SK-N-SH (cell line): ENCODE data around the gene PLEKHM3. TPM values are rescaled to one million over a fixed set of nuclear protein-coding genes. Genes with fewer than 3 reads are reported as not detected.

Source experiments
- CTCF ChIA-PET: fragments of 300-600, 350-600 bp; formaldehyde crosslinking; extraction: SDS; loops from one replicate; lab custom pipeline; 2021; lab: Yijun Ruan, JAX
- POLR2A ChIA-PET: fragments of 350-600 bp; sonication (Branson Sonifier 250); formaldehyde crosslinking; extraction: SDS; loops from one replicate; lab custom pipeline; 2020; ENCODE audit warnings: antibody characterized with exemption, inconsistent platforms; lab: Yijun Ruan, JAX
- DNase-seq: peaks from one replicate; pipeline ENCODE4 v3.0.0; 2012
- H2AFZ ChIP-seq: fragments of 200-600 bp; sonication (generic); 2 replicates; pipeline ENCODE4 v1.8.1; 2016; ENCODE audit warnings: antibody characterized with exemption, mild to moderate bottlenecking, low read depth
- H3F3A ChIP-seq: fragments of 200-600 bp; sonication (generic); replicated peaks from 2 replicates; pipeline ENCODE3; 2016; ENCODE audit warnings: antibody characterized with exemption, mild to moderate bottlenecking; ENCODE audit not compliant: insufficient read depth
- H3K27ac ChIP-seq, 2 experiments: fragments of 200-500 bp in 1 of 2; fragments of 200-600 bp in 1 of 2; sonication (Bioruptor generic) in 1 of 2; sonication (generic), shearing (Covaris generic) in 1 of 2; 2 replicates each; pipeline versions ENCODE4 v1.5.1 to v1.6.1; 2014 to 2016; ENCODE audit warnings: low read depth in 2 of 2, inconsistent platforms in 1 of 2, low read length in 1 of 2, mild to moderate bottlenecking in 1 of 2, mixed read lengths in 1 of 2
- H3K27me3 ChIP-seq: fragments of 200-600 bp; sonication (generic), shearing (Covaris generic); 2 replicates; pipeline ENCODE4 v1.6.1; 2016; ENCODE audit warnings: mixed run types; ENCODE audit not compliant: insufficient read depth
- H3K36me3 ChIP-seq, 2 experiments: fragments of 200-500 bp in 1 of 2; fragments of 200-600 bp in 1 of 2; sonication (Bioruptor generic) in 1 of 2; sonication (generic) in 1 of 2; replicated peaks in 1 of 2; 2 replicates each; pipeline versions ENCODE3 to v1.5.1; 2014 to 2016; ENCODE audit warnings: low read length in 1 of 2, mild to moderate bottlenecking in 1 of 2; ENCODE audit not compliant: insufficient read depth in 2 of 2, control insufficient read depth in 1 of 2
- H3K4me1 ChIP-seq, 2 experiments: fragments of 200-500 bp in 1 of 2; fragments of 200-600 bp in 1 of 2; sonication (Bioruptor generic) in 1 of 2; sonication (generic), shearing (Covaris generic) in 1 of 2; 2 replicates each; pipeline versions ENCODE4 v1.5.1 to v1.6.1; 2014 to 2016; ENCODE audit warnings: low read depth in 1 of 2, low read length in 1 of 2, mixed run types in 1 of 2; ENCODE audit not compliant: insufficient read depth in 2 of 2, control insufficient read depth in 1 of 2
- H3K4me2 ChIP-seq: fragments of 200-600 bp; sonication (generic), shearing (Covaris generic); 2 replicates; pipeline ENCODE4 v1.6.1; 2017; ENCODE audit warnings: mixed run types
- H3K4me3 ChIP-seq, 2 experiments: fragments of 200-500 bp in 1 of 2; fragments of 200-600 bp in 1 of 2; sonication (Bioruptor generic) in 1 of 2; sonication (generic), shearing (Covaris generic) in 1 of 2; 2 replicates each; pipeline versions ENCODE4 v1.5.1 to v1.8.1; 2014 to 2016; ENCODE audit warnings: low read depth in 2 of 2, inconsistent platforms in 1 of 2, low read length in 1 of 2, mild to moderate bottlenecking in 1 of 2, mixed read lengths in 1 of 2, moderate library complexity in 1 of 2
- H3K79me2 ChIP-seq: fragments of 200-600 bp; sonication (generic); 2 replicates; pipeline ENCODE4 v1.8.1; 2017; ENCODE audit warnings: mild to moderate bottlenecking; ENCODE audit not compliant: insufficient read depth
- H3K9ac ChIP-seq: fragments of 200-600 bp; sonication (generic); 2 replicates; pipeline ENCODE4 v1.6.1; 2017; ENCODE audit warnings: mixed run types
- H3K9me2 ChIP-seq: fragments of 200-600 bp; sonication (generic); 2 replicates; pipeline ENCODE4 v1.6.1; 2017; ENCODE audit warnings: mixed run types
- H3K9me3 ChIP-seq: fragments of 200-600 bp; sonication (generic); 2 replicates; pipeline ENCODE4 v1.6.1; 2017; ENCODE audit warnings: mixed run types, mild to moderate bottlenecking, moderate library complexity
- H4K20me1 ChIP-seq: fragments of 200-600 bp; sonication (generic); 2 replicates; pipeline ENCODE4 v1.6.1; 2017; ENCODE audit warnings: mild to moderate bottlenecking, mixed run types; ENCODE audit not compliant: insufficient read depth
- CHD2 ChIP-seq: fragments of 150-350 bp; IDR thresholded peaks from 2 replicates; pipeline ENCODE4 v1.6.1; 2018; ENCODE audit warnings: low read length; ENCODE audit not compliant: partially characterized antibody
- CTCF ChIP-seq: fragments of 200-600 bp; sonication (generic); IDR thresholded peaks from 2 replicates; pipeline ENCODE4 v1.6.1; 2017; ENCODE audit warnings: antibody characterized with exemption, mild to moderate bottlenecking, moderate library complexity
- EZH2phosphoT487 ChIP-seq: fragments of 200-600 bp; sonication (generic); IDR thresholded peaks from 2 replicates; pipeline ENCODE4 v1.6.1; 2017; ENCODE audit warnings: low read depth, mixed run types, mild to moderate bottlenecking, antibody characterized with exemption, moderate library complexity, borderline replicate concordance
- FOXM1 ChIP-seq: IDR thresholded peaks from 2 replicates; pipeline ENCODE4 v1.4.0; 2012; ENCODE audit warnings: low read depth, mild to moderate bottlenecking
- GABPA ChIP-seq: IDR thresholded peaks from 2 replicates; pipeline ENCODE4 v1.4.0; 2012; ENCODE audit warnings: low read depth, mild to moderate bottlenecking
- GATA2 ChIP-seq: sonication (generic); formaldehyde crosslinking; IDR thresholded peaks from 2 replicates; pipeline ENCODE4 v1.5.0; 2020; ENCODE audit warnings: mild to moderate bottlenecking, missing genetic modification reagents
- IRF3 ChIP-seq: fragments of 150-350 bp; IDR thresholded peaks from 2 replicates; pipeline ENCODE4 v1.6.1; 2016; ENCODE audit warnings: mild to moderate bottlenecking, low read depth, low read length
- JUND ChIP-seq: IDR thresholded peaks from 2 replicates; pipeline ENCODE4 v1.4.0; 2012
- MEF2A ChIP-seq: IDR thresholded peaks from 2 replicates; pipeline ENCODE4 v1.4.0; 2012; ENCODE audit warnings: low read depth, borderline replicate concordance
- MXI1 ChIP-seq: IDR thresholded peaks from 2 replicates; pipeline ENCODE4 v1.6.1; 2012; ENCODE audit warnings: mild to moderate bottlenecking, low read depth, low read length, improper control_type of control experiment
- NFIC ChIP-seq: IDR thresholded peaks from 2 replicates; pipeline ENCODE4 v1.4.0; 2012; ENCODE audit warnings: borderline replicate concordance
- NRF1 ChIP-seq: IDR thresholded peaks from 2 replicates; pipeline ENCODE4 v1.6.1; 2012; ENCODE audit warnings: low read depth, mild to moderate bottlenecking, low read length
- RAD21 ChIP-seq: IDR thresholded peaks from 2 replicates; pipeline ENCODE4 v1.6.1; 2012; ENCODE audit warnings: mild to moderate bottlenecking, low read length
- RFX5 ChIP-seq: IDR thresholded peaks from 2 replicates; pipeline ENCODE4 v1.6.1; 2012; ENCODE audit warnings: mild to moderate bottlenecking, improper control_type of control experiment, low read length
- RXRA ChIP-seq: IDR thresholded peaks from 2 replicates; pipeline ENCODE4 v1.4.0; 2012; ENCODE audit warnings: low read depth, mild to moderate bottlenecking, borderline replicate concordance
- SIN3A ChIP-seq: IDR thresholded peaks from 2 replicates; pipeline ENCODE4 v1.6.1; 2012; ENCODE audit warnings: low read depth, mild to moderate bottlenecking, low read length, moderate library complexity, borderline replicate concordance
- SMC3 ChIP-seq: IDR thresholded peaks from 2 replicates; pipeline ENCODE4 v1.6.1; 2012; ENCODE audit warnings: low read depth, low read length, improper control_type of control experiment
- TCF12 ChIP-seq: IDR thresholded peaks from 2 replicates; pipeline ENCODE4 v1.4.0; 2012
- USF2 ChIP-seq: fragments of 150-350 bp; IDR thresholded peaks from 2 replicates; pipeline ENCODE4 v1.6.1; 2017; ENCODE audit warnings: antibody characterized with exemption, low read length, low read depth, borderline replicate concordance
- YY1 ChIP-seq: IDR thresholded peaks from 2 replicates; pipeline ENCODE4 v1.4.0; 2012; ENCODE audit warnings: low read depth, mild to moderate bottlenecking
- WGBS: methylation state at CpG from one replicate; pipeline ENCODE4 v1.1.6; 2017; ENCODE audit warnings: low lambda C conversion rate; 5-methylcytosine and 5-hydroxymethylcytosine counted together
- polyA plus RNA-seq, 3 experiments: library from polyadenylated mRNA; depleted of rRNA; stranded (reverse); fragments of >200 nt; gene quantifications; 2 replicates each; pipeline ENCODE4 v1.2.3, GENCODE V29; 2012

PLEKHM3 gene
- polyA plus RNA-seq, 1 of the 3 experiments (the other 2 are of a cell fraction) = 1.9 TPM

- TF ChIP-seq MEF2A = no peak
- TF ChIP-seq, all 33 proteins: peak for 0
These were observed 137.8 kb downstream of the PLEKHM3 start (continued) for GRCh38 chr2:207887500-207887899.

- Histone ChIP-seq H2AFZ (no peak overlapping the region), H3K79me2 (no peaks in the 10 kb centered on the region), H3F3A (peaks cover 4% of the 10 kb centered on the region), H4K20me1 (no peaks in the 10 kb centered on the region), H3K4me3 (no peak overlapping the region), H3K27me3 (no peaks in the 10 kb centered on the region), H3K9me2 (no peaks in the 10 kb centered on the region), H3K9ac (no peak overlapping the region), H3K4me1 (no peaks in the 10 kb centered on the region; a peak in 1 of 4 replicates), H3K36me3 (peaks cover 0 to 3% of the 10 kb centered on the region in 2 experiments), H3K27ac (no peak overlapping the region), H3K9me3 (no peaks in the 10 kb centered on the region), H3K4me2 (no peak overlapping the region)
- ChIA-PET CTCF (interaction anchor here (0.8 to 1.1 kb wide), 2 partner anchors 9 to 18 kb away, joined by 3 to 4 read pairs; no protein-coding TSS in a partner anchor), POLR2A (no interaction called here)
- WGBS = 97% methylated on average over 6 of the region's 6 CpGs
- TF ChIP-seq SIN3A (no peak), YY1 (no peak), NRF1 (no peak), CTCF (no peak), USF2 (no peak), CHD2 (no peak), TCF12 (no peak), GATA2 (CRISPR knock-in tag) (no peak), RFX5 (no peak), NFIC (no peak), RAD21 (no peak), SMC3 (no peak), FOXM1 (no peak), MXI1 (no peak), JUND (no peak), GABPA (no peak), IRF3 (no peak), EZH2phosphoT487 (no peak), RXRA (no peak)
- no peak for DNase-seq
These were observed 140.3 kb downstream of the PLEKHM3 start for GRCh38 chr2:207885010-207885409.
